Neural progenitor cell (in vitro differentiated cells): ENCODE data around the gene PLCG2. TPM values are rescaled to one million over a fixed set of nuclear protein-coding genes. Genes with fewer than 3 reads are reported as not detected.

ENCODE experiments used
- DNase-seq: peaks from one replicate; pipeline ENCODE4 v3.0.0-alpha.2; 2016; ENCODE audit warnings: low spot score
- H2AFZ ChIP-seq: fragments of 200-600 bp; sonication (generic); replicated peaks from 2 replicates; pipeline ENCODE4 v1.6.1; 2016; ENCODE audit warnings: antibody characterized with exemption
- H3F3A ChIP-seq: fragments of 200-600 bp; sonication (generic); 2 replicates; pipeline ENCODE4 v1.6.1; 2016; ENCODE audit warnings: antibody characterized with exemption, low read depth
- H3K27ac ChIP-seq: fragments of 200-600 bp; sonication (generic); 2 replicates; pipeline ENCODE4 v1.5.1; 2016; ENCODE audit warnings: mild to moderate bottlenecking
- H3K27me3 ChIP-seq: fragments of 200-600 bp; sonication (generic); 2 replicates; pipeline ENCODE4 v1.6.1; 2016; ENCODE audit warnings: mild to moderate bottlenecking, moderate library complexity
- H3K36me3 ChIP-seq: fragments of 200-600 bp; sonication (generic); 2 replicates; pipeline ENCODE4 v1.5.1; 2016
- H3K4me1 ChIP-seq: fragments of 200-600 bp; sonication (generic); 2 replicates; pipeline ENCODE4 v1.6.1; 2016; ENCODE audit warnings: mixed run types
- H3K4me2 ChIP-seq: fragments of 200-600 bp; sonication (generic); 2 replicates; pipeline ENCODE4 v1.6.1; 2016
- H3K4me3 ChIP-seq: fragments of 200-600 bp; sonication (generic); 2 replicates; pipeline ENCODE4 v1.5.1; 2016
- H3K79me2 ChIP-seq: fragments of 200-600 bp; sonication (generic); 2 replicates; pipeline ENCODE4 v1.6.1; 2016; ENCODE audit warnings: low read depth
- H3K9ac ChIP-seq: fragments of 200-600 bp; sonication (generic); 2 replicates; pipeline ENCODE4 v1.6.1; 2016
- H3K9me3 ChIP-seq: fragments of 200-600 bp; sonication (generic); 2 replicates; pipeline ENCODE4 v1.5.1; 2016; ENCODE audit warnings: low read depth
- H4K20me1 ChIP-seq: fragments of 200-600 bp; sonication (generic); 2 replicates; pipeline ENCODE4 v1.6.1; 2016; ENCODE audit warnings: low read depth
- H3K27ac Mint-ChIP-seq: 3 replicates; pipeline ENCODE4 v1.8.0; 2021; ENCODE audit warnings: mixed read lengths
- H3K27me3 Mint-ChIP-seq: 2 replicates; pipeline ENCODE4 v1.8.0; 2022; ENCODE audit warnings: low read depth, mild to moderate bottlenecking, inconsistent platforms, moderate library complexity, mixed read lengths; ENCODE audit not compliant: insufficient read depth
- H3K36me3 Mint-ChIP-seq: 3 replicates; pipeline ENCODE4 v1.8.0; 2021; ENCODE audit warnings: mixed read lengths
- H3K4me1 Mint-ChIP-seq: 3 replicates; pipeline ENCODE4 v1.8.0; 2021; ENCODE audit warnings: mixed read lengths
- H3K4me3 Mint-ChIP-seq: 3 replicates; pipeline ENCODE4 v1.8.0; 2021; ENCODE audit warnings: mild to moderate bottlenecking, moderate library complexity, mixed read lengths
- H3K9me3 Mint-ChIP-seq: 3 replicates; pipeline ENCODE4 v1.8.0; 2020; ENCODE audit warnings: mixed read lengths
- EZH2 ChIP-seq: fragments of 200-600 bp; sonication (generic); IDR thresholded peaks from 2 replicates; pipeline ENCODE4 v1.6.1; 2017; ENCODE audit warnings: antibody characterized with exemption, mild to moderate bottlenecking, moderate library complexity
- EZH2phosphoT487 ChIP-seq: fragments of 200-600 bp; sonication (generic); IDR thresholded peaks from 2 replicates; pipeline ENCODE4 v1.6.1; 2017; ENCODE audit warnings: antibody characterized with exemption
- total RNA-seq: library from RNA; depleted of rRNA; stranded (reverse); fragments of >200 nt; gene quantifications from 2 replicates; pipeline ENCODE4 v1.2.3, GENCODE V29; 2015; ENCODE audit warnings: low replicate concordance
- TF ChIP-seq, protein P1 (sequence below): fragments of 200-600 bp; sonication (generic); IDR thresholded peaks from 2 replicates; pipeline ENCODE4 v1.5.1; 2017; ENCODE audit warnings: antibody characterized with exemption, mild to moderate bottlenecking

Gene PLCG2
- total RNA-seq, 1 donor from 2014 or later, result 5.0 TPM

DNA sequence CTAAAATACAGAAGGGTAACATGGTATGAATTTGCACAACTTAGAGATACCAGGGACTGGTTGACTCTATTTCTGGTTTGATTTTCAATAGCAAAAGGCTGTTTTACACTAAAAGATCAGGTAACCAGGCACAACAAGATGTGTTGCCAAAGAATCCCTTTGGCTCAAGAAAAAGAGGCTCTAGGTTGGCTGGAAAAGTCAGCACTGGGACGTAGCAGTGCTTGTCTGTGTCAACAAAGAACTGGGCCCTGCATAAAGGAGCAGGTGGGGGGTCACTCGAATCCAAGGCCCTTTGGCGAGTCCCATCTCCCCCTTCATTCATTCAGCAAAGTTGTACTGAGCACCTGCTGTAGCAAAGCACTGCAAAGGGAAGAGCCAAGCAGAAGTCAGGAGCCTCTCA lies 213.8 kb downstream of the PLCG2 start:
- Histone ChIP-seq H3F3A (no peaks in the 10 kb centered on the region), H3K9me3 (no peaks in the 10 kb centered on the region), H3K4me2 (no peak overlapping the region), H3K4me3 (no peak overlapping the region), H3K9ac (no peak overlapping the region), H3K4me1 (no peaks in the 10 kb centered on the region), H2AFZ (peak overlapping the region; percentile 9), H4K20me1 (no peaks in the 10 kb centered on the region), H3K36me3 (no peaks in the 10 kb centered on the region), H3K27ac (no peak overlapping the region), H3K79me2 (no peaks in the 10 kb centered on the region), H3K27me3 (no peaks in the 10 kb centered on the region)
- Mint-ChIP-seq H3K4me1 (peaks cover 19% of the 10 kb centered on the region), H3K27me3 (peaks cover 5% of the 10 kb centered on the region), H3K27ac (peak overlapping the region; percentile 46), H3K36me3 (no peaks in the 10 kb centered on the region), H3K9me3 (peaks cover 3% of the 10 kb centered on the region), H3K4me3 (no peak overlapping the region)
- no peak for TF ChIP-seq EZH2
- DNase-seq, result no peak

DNA sequence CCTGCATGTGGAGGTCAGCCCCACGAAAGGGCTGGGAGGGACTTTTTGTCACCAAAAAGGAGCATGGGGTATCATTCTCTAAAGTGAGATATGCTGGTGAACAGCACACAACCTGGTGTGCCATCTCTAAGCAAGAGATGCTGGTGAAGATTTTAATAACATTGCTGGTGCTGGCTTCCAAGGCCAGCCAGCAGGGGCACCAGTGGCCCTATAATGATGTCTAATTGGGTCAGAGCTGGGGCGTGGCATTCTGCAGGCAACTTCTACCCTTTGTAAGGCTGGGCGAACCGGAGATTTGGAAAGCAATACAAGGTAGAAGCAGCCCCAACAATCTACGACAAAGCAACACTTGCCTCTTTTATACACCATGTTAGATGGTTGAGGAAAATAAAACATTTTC lies 215.4 kb downstream of the PLCG2 start:
- Histone ChIP-seq H2AFZ (no peak overlapping the region), H3K79me2 (no peaks in the 10 kb centered on the region), H3K4me1 (no peaks in the 10 kb centered on the region), H3F3A (no peaks in the 10 kb centered on the region), H3K4me2 (no peak overlapping the region), H3K9me3 (no peaks in the 10 kb centered on the region), H4K20me1 (no peaks in the 10 kb centered on the region), H3K27ac (no peak overlapping the region), H3K27me3 (no peaks in the 10 kb centered on the region), H3K36me3 (no peaks in the 10 kb centered on the region), H3K9ac (no peak overlapping the region), H3K4me3 (no peak overlapping the region)
- no peak overlapping the region for H3K27ac Mint-ChIP-seq
- TF ChIP-seq, protein P1, sequence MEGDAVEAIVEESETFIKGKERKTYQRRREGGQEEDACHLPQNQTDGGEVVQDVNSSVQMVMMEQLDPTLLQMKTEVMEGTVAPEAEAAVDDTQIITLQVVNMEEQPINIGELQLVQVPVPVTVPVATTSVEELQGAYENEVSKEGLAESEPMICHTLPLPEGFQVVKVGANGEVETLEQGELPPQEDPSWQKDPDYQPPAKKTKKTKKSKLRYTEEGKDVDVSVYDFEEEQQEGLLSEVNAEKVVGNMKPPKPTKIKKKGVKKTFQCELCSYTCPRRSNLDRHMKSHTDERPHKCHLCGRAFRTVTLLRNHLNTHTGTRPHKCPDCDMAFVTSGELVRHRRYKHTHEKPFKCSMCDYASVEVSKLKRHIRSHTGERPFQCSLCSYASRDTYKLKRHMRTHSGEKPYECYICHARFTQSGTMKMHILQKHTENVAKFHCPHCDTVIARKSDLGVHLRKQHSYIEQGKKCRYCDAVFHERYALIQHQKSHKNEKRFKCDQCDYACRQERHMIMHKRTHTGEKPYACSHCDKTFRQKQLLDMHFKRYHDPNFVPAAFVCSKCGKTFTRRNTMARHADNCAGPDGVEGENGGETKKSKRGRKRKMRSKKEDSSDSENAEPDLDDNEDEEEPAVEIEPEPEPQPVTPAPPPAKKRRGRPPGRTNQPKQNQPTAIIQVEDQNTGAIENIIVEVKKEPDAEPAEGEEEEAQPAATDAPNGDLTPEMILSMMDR, result peak; percentile 37
- no peak for TF ChIP-seq EZH2
- H3K9me3 Mint-ChIP-seq, result peaks cover 3% of the 10 kb centered on the region
- H3K36me3 Mint-ChIP-seq, result no peaks in the 10 kb centered on the region
- peaks cover 5% of the 10 kb centered on the region for H3K27me3 Mint-ChIP-seq
- peaks cover 20% of the 10 kb centered on the region for H3K4me1 Mint-ChIP-seq
- DNase-seq, result no peak
- no peak overlapping the region for H3K4me3 Mint-ChIP-seq

DNA sequence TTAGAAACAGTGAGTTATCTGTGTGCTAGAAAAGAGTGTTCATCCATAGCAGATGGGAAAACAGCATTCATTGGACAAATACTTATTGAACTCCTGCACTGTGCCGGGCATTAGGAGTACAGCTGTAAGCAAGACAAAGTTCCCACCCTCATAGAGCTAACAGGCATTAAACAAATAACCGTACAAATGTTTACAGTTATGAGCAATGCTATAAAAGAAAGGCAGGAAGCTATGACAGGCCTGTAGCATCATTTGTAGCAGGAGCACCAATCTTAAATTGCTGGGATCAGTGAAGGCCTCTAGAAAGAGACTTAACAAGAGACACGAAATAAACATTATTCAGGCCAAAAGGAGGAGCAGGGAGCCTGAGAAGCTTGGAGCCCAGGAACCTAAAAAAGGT lies 216.6 kb downstream of the PLCG2 start:
- no peak overlapping the region for H3K4me3 Mint-ChIP-seq
- H3K4me1 Mint-ChIP-seq, result peaks cover 20% of the 10 kb centered on the region
- Histone ChIP-seq H3F3A (no peaks in the 10 kb centered on the region), H4K20me1 (no peaks in the 10 kb centered on the region), H3K9ac (no peak overlapping the region), H3K27ac (no peak overlapping the region), H3K4me3 (no peak overlapping the region), H3K36me3 (no peaks in the 10 kb centered on the region), H3K4me2 (no peak overlapping the region), H3K79me2 (no peaks in the 10 kb centered on the region), H3K4me1 (no peaks in the 10 kb centered on the region), H3K27me3 (no peaks in the 10 kb centered on the region), H2AFZ (no peak overlapping the region), H3K9me3 (no peaks in the 10 kb centered on the region)
- TF ChIP-seq EZH2, result no peak
- TF ChIP-seq EZH2phosphoT487, result no peak
- H3K36me3 Mint-ChIP-seq, result no peaks in the 10 kb centered on the region
- H3K27ac Mint-ChIP-seq, result no peak overlapping the region
- peaks cover 5% of the 10 kb centered on the region for H3K27me3 Mint-ChIP-seq
- no peak for DNase-seq
- H3K9me3 Mint-ChIP-seq, result peaks cover 3% of the 10 kb centered on the region

DNA sequence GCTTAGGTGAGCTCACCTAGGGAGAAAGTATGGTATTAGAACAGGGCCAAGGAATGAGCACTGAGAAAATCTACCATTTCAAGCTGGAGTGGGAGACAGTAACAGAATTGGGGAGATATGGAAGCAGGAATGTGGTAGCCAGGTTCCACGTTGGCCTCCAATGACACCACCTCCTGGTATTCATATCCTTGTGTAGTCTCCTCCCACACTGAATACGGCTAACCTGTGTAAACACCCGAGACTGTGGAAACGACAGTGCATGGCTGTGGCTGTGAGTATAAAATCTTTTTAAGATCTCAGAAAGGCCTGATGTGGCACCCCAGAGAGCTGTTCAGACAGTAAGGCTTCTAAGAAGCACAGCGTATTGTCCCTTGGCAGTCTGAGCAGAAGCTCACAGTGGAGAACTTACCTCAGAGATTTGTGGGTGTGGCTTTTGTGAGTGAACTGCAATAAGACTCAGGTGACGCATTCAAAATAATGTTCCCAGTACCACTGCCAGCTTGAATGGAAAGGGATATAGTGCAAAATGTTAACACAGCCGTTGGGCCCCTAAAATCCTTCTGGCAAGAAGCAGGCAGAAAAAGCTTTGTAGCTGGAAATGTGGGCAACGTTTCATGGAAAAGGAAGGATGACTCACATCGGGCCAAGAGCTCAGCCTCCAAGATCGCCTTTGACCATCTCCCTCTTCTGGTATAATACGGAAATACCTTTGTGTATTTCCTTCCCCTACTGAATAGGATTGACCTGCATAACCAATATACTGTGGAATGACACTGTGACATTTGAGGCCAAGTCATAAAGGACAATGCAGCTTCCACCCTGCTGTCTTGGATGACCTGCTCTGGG lies 217.8 kb downstream of the PLCG2 start:
- Histone ChIP-seq H3K27me3 (no peaks in the 10 kb centered on the region), H2AFZ (peak overlapping the region; percentile 35), H3K9ac (no peak overlapping the region), H3K4me2 (no peak overlapping the region), H3K36me3 (no peaks in the 10 kb centered on the region), H3K4me3 (no peak overlapping the region), H3K4me1 (no peaks in the 10 kb centered on the region), H3K9me3 (no peaks in the 10 kb centered on the region), H4K20me1 (no peaks in the 10 kb centered on the region), H3F3A (no peaks in the 10 kb centered on the region), H3K79me2 (no peaks in the 10 kb centered on the region), H3K27ac (no peak overlapping the region)
- H3K9me3 Mint-ChIP-seq, result peaks cover 3% of the 10 kb centered on the region
- no peak overlapping the region for H3K4me3 Mint-ChIP-seq
- no peak for TF ChIP-seq EZH2
- TF ChIP-seq, protein P1, result peak; percentile 27
- no peak for TF ChIP-seq EZH2phosphoT487
- H3K4me1 Mint-ChIP-seq, result peaks cover 20% of the 10 kb centered on the region
- H3K27ac Mint-ChIP-seq, result no peak overlapping the region
- peak; percentile 22 for DNase-seq
- H3K36me3 Mint-ChIP-seq, result no peaks in the 10 kb centered on the region
- peaks cover 5% of the 10 kb centered on the region for H3K27me3 Mint-ChIP-seq
